ENCODE measurements around the gene EPHX1. TPM values are rescaled to one million over a fixed set of nuclear protein-coding genes. Genes with fewer than 3 reads are reported as not detected.

The EPHX1 gene
- total RNA-seq, 4 donors from 2014 or later, result 89.0 to 177 (median 156) TPM

DNA sequence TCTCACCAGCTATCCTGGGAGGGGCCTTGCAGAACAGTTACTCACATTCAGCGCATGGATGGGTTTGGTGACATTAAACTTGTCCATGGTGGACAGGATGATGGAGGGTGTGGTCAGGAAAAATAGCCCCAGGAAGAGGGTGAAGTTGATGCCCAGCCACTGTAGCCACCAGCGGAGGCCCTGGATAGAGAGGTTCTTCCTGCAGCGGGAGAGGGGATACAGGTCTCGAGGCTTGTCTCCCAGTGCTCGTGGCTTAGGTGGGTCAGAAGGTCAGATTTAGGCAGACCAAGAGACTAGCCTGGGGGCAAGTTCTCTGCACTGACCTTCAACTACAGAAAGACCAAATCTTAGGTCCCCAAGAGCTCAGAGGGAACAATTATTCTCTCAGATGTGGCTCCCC is 49.2 kb downstream of the EPHX1 start:
- ATAC-seq (ENCODE audit: low FRiP score), result no peak
- no peak for DNase-seq (ENCODE audit: low spot score)
- TF ChIP-seq CTCF (IDR thresholded peaks at IDR 0.05), result no peak

- no peak for TF ChIP-seq CTCF (IDR thresholded peaks at IDR 0.05)
- ATAC-seq (ENCODE audit: low FRiP score) (no peak), DNase-seq (ENCODE audit: low spot score) (no peak)
Observed at GRCh38 chr1:225860107-225860506, 50.2 kb downstream of the EPHX1 start.

- no peak for DNase-seq (ENCODE audit: low spot score)
- no peak for TF ChIP-seq CTCF (IDR thresholded peaks at IDR 0.05)
- ATAC-seq (ENCODE audit: low FRiP score), result no peak
Observed at GRCh38 chr1:225860876-225861441, 51.0 kb downstream of the EPHX1 start.

GRCh38 chr1:225861834-225862580 is 52.1 kb downstream of the EPHX1 start:
- ATAC-seq (ENCODE audit: low FRiP score) (no peak), DNase-seq (ENCODE audit: low spot score) (no peak)
- no peak for TF ChIP-seq CTCF (IDR thresholded peaks at IDR 0.05)

DNA sequence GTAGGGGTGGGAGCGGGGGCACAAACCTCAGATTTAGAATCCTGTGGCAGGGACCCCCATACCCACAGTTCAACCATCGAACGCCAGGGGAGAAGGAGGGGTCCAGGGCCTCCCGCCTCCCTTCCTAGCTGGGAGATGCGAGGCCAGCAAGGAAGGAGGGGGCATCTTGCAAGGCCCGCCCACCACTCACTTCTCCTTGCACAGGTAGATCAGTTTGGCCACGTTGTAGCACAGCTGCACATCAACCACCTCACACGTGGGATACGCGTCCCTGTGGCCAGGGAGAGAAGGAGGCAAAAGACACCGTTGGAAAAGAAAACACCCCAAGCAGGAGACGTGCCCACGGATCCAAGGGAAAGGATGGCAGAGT is 52.6 kb downstream of the EPHX1 start:
- TF ChIP-seq CTCF (IDR thresholded peaks at IDR 0.05), result no peak
- ATAC-seq (ENCODE audit: low FRiP score) (no peak), DNase-seq (ENCODE audit: low spot score) (no peak)

- TF ChIP-seq CTCF (IDR thresholded peaks at IDR 0.05), result no peak
- ATAC-seq (ENCODE audit: low FRiP score), result no peak
- no peak for DNase-seq (ENCODE audit: low spot score)
Observed at GRCh38 chr1:225863167-225863566, 53.2 kb downstream of the EPHX1 start.

GRCh38 chr1:225865514-225865913 is 55.6 kb downstream of the EPHX1 start:
- no peak for TF ChIP-seq CTCF (IDR thresholded peaks at IDR 0.05)
- ATAC-seq (ENCODE audit: low FRiP score) (no peak), DNase-seq (ENCODE audit: low spot score) (no peak)
